Ovary (tissue), 9 donors: Measurements from ENCODE around the gene CAPN5. TPM values are rescaled to one million over a fixed set of nuclear protein-coding genes. Genes with fewer than 3 reads are reported as not detected.

Experiments used
- DNase-seq, 5 donors: peaks; one replicate each; pipeline ENCODE4 v3.0.0-alpha.2; 2019 to 2020
- H3K27ac ChIP-seq, 2 donors: fragments of 200-600 bp; one replicate each; pipeline versions ENCODE4 v1.5.1 to v1.8.0; 2019 to 2022
- H3K27me3 ChIP-seq: fragments of 200-600 bp; one replicate; pipeline ENCODE4 v1.8.0; 2022
- H3K36me3 ChIP-seq: fragments of 200-600 bp; sonication (generic); one replicate; pipeline ENCODE4 v1.5.1; 2019
- H3K4me1 ChIP-seq: one replicate; pipeline ENCODE4 v1.8.1; 2013; ENCODE audit warnings: mild to moderate bottlenecking, moderate library complexity; ENCODE audit not compliant: insufficient read depth
- H3K4me3 ChIP-seq: fragments of 200-600 bp; sonication (generic); one replicate; pipeline ENCODE4 v1.5.1; 2017
- H3K9me3 ChIP-seq, 2 donors: fragments of 200-600 bp in 1 of 2; sonication (generic) in 1 of 2; one replicate each; pipeline versions ENCODE4 v1.5.1 to v1.8.1; 2013 to 2019; ENCODE audit warnings: mild to moderate bottlenecking in 1 of 2, moderate library complexity in 1 of 2
- EP300 ChIP-seq: sonication (generic); formaldehyde crosslinking; IDR thresholded peaks from one replicate; pipeline ENCODE4 v1.6.1; 2017; ENCODE audit warnings: antibody characterized with exemption
- POLR2A ChIP-seq: fragments of 450-650 bp; IDR thresholded peaks from one replicate; pipeline ENCODE4 v1.6.1; 2017; ENCODE audit warnings: antibody characterized with exemption, mild to moderate bottlenecking, moderate library complexity
- WGBS, 3 donors: extraction: QIAGEN DNeasy Blood & Tissue Kit in 1 of 3; methylation state at CpG; one replicate each; pipeline versions ENCODE4 v1.1.5 to v1.1.7; 2013 to 2017; 5-methylcytosine and 5-hydroxymethylcytosine counted together
- intact Hi-C, 4 donors: fragments of 100-400 bp; cut with DNase I; formaldehyde crosslinking; loops; one replicate each; pipeline versions ENCODE4 v1.11.0 to v1.15.1; 2022 to 2023
- polyA plus RNA-seq, 2 donors: library from polyadenylated mRNA; stranded (reverse); fragments of 200-250 nt in 1 of 2; fragments of 350-450 nt in 1 of 2; fragmentation: Illumina TruSeq in 1 of 2; extraction: RNeasy Lipid Tissue Mini Kit (QIAGEN cat#74804) in 1 of 2; gene quantifications; one replicate each; pipeline ENCODE4 v1.2.3, GENCODE V29; 2013 to 2014
- total RNA-seq, 7 donors: library from RNA; depleted of rRNA in 2 of 7; stranded (reverse); fragments of >200 nt in 2 of 7; fragmentation: NEBNext Ultra II Directional in 3 of 7; extraction: Animal tissue kit (Norgen Biotek cat#: 25700) in 3 of 7; gene quantifications; one replicate each; pipeline versions ENCODE4 v1.1.0 to v1.2.4, GENCODE V29; 2016 to 2023
- TF ChIP-seq, protein P1 (sequence below), 3 donors: fragments of 450-650 bp in 2 of 3; fragments of 200-600 bp in 1 of 3; IDR thresholded peaks; one replicate each; pipeline versions ENCODE4 v1.5.1 to v1.8.0; 2016 to 2022; ENCODE audit warnings: antibody characterized with exemption in 3 of 3, mild to moderate bottlenecking in 1 of 3
- donor health status: DM: no; HTN: no; CAD: no; lungs with moderate emphysema.
- donor health status: DM: no; HTN: no; CAD: no.
- donor health status: Bipolar disorder and iron deficiency.
- donor health status: DM: yes; HTN: yes; CAD: no.
- donor health status: DM: no; HTN: no; CAD: no.
- donor health status: DM: yes; HTN: yes; CAD: no.

Gene CAPN5
- total and polyA plus RNA-seq, 9 donors, result 3.0 to 82.2 (median 21.3) TPM

DNA sequence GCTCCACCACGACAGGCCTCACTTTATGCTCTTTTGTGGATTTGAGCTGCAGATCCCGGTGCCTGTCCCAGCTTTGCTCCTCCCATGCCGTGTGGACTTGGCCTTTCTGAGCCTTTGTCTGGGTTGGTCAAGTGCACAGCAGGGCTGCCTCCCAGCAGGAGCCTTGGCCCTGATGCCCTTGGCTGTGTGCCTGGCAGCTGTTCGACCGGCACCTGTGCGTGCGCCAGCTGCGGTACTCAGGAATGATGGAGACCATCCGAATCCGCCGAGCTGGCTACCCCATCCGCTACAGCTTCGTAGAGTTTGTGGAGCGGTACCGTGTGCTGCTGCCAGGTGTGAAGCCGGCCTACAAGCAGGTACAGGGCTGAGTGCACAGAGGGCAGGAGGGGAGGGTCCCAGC, 107.8 kb downstream of the CAPN5 start:
- Histone ChIP-seq H3K27ac (no peak overlapping the region), H3K9me3 (no peaks in the 10 kb centered on the region), H3K4me1 (peaks cover 7% of the 10 kb centered on the region), H3K36me3 (no peaks in the 10 kb centered on the region), H3K27me3 (no peaks in the 10 kb centered on the region), H3K4me3 (no peak overlapping the region)
- TF ChIP-seq POLR2A (no peak), EP300 (no peak)
- TF ChIP-seq, protein P1, sequence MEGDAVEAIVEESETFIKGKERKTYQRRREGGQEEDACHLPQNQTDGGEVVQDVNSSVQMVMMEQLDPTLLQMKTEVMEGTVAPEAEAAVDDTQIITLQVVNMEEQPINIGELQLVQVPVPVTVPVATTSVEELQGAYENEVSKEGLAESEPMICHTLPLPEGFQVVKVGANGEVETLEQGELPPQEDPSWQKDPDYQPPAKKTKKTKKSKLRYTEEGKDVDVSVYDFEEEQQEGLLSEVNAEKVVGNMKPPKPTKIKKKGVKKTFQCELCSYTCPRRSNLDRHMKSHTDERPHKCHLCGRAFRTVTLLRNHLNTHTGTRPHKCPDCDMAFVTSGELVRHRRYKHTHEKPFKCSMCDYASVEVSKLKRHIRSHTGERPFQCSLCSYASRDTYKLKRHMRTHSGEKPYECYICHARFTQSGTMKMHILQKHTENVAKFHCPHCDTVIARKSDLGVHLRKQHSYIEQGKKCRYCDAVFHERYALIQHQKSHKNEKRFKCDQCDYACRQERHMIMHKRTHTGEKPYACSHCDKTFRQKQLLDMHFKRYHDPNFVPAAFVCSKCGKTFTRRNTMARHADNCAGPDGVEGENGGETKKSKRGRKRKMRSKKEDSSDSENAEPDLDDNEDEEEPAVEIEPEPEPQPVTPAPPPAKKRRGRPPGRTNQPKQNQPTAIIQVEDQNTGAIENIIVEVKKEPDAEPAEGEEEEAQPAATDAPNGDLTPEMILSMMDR (IDR thresholded peaks at IDR 0.05), result no peak
- 65 to 83% (median 74%) methylated on average over 16 of the region's 16 CpGs for WGBS, 3 donors
- DNase-seq, result no peak
- intact Hi-C loops, result no loop called here

DNA sequence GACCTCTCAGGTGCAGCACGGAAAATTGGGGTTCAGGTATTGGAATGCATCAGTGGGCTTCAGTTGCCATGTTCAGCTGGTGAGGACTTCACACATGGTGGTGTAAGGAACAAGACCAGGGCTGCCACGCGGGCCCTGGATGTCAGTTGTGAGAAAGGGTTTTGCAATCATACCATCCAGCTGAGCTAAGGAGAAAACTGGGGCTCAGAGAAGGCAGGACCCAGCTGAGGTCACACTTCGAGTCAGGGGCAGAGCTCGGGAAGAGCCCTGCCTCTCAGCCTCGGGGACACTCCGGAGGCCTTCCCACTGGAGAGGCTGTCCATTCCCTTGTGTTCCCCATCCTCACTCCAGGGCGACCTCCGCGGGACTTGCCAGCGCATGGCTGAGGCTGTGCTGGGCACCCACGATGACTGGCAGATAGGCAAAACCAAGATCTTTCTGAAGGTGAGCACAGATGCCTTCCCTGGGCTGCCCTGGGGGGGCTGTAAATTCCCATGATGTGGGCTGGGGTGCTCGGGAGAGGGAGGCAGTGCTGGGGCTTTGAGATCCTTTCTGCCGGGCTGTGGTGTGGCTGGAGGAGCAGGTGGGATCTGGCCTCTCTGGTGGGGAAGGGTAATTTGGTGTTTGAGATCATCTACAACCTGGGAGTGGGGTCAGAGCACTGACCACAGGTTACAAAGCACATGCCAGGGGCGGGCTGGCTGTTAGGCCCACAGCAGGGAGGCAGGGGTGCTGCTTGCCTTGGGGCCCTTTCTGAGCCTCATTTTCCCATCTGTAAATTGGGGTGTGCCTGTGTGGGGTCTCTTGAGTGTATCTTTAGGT, 108.5 kb downstream of the CAPN5 start:
- intact Hi-C loops, result no loop called here
- Histone ChIP-seq H3K36me3 (no peaks in the 10 kb centered on the region), H3K4me3 (no peak overlapping the region), H3K9me3 (no peaks in the 10 kb centered on the region), H3K27me3 (no peaks in the 10 kb centered on the region), H3K4me1 (peaks cover 7% of the 10 kb centered on the region), H3K27ac (no peak overlapping the region)
- 80 to 87% (median 84%) methylated on average over 11 to 15 of the region's 15 CpGs for WGBS, 3 donors
- TF ChIP-seq POLR2A, result no peak
- no peak for TF ChIP-seq EP300
- TF ChIP-seq, protein P1 (IDR thresholded peaks at IDR 0.05), result no peak
- no peak for DNase-seq

Other genes starting within 250 kb of the CAPN5 start
- 10 to 100 TPM in 3 of 7 donors, 1 to 10 TPM in 4; 3.5 to 20.7 (median 8.4) TPM for gene ACER3, start 206.1 kb upstream of the CAPN5 start, total RNA-seq
- gene ACER3, start 206.1 kb upstream of the CAPN5 start, polyA plus RNA-seq, result 1 to 10 TPM; 2.4 to 8.8 TPM
- under 1 TPM in 1 of 7 donors, not detected in 6; 0.83 TPM for gene B3GNT6, start 32.6 kb upstream of the CAPN5 start, total RNA-seq
- not detected for gene B3GNT6, start 32.6 kb upstream of the CAPN5 start, polyA plus RNA-seq
- gene OMP, start 35.9 kb downstream of the CAPN5 start, total RNA-seq, result 1 to 10 TPM in 4 of 7 donors, under 1 TPM in 1, not detected in 2; 0.55 to 1.8 (median 1.6) TPM
- gene OMP, start 35.9 kb downstream of the CAPN5 start, polyA plus RNA-seq, result not detected
- 10 to 100 TPM in 4 of 7 donors, 1 to 10 TPM in 3; 4.3 to 18.7 (median 10.6) TPM for gene MYO7A, start 61.3 kb downstream of the CAPN5 start, total RNA-seq
- 1 to 10 TPM; 3.1 to 4.8 TPM for gene MYO7A, start 61.3 kb downstream of the CAPN5 start, polyA plus RNA-seq
- not detected for gene GDPD4, start 234.7 kb downstream of the CAPN5 start, total RNA-seq
- gene GDPD4, start 234.7 kb downstream of the CAPN5 start, polyA plus RNA-seq, result under 1 TPM in 1 of 2 donors, not detected in 1; 0.32 TPM